Suprapubic skin (tissue), 4 donors: ENCODE results near the gene RAB6B.

Source experiments
- CTCF ChIP-seq, 2 donors: fragments of 200-600 bp in 1 of 2; fragments of 450-650 bp in 1 of 2; sonication (generic) in 1 of 2; IDR thresholded peaks; one replicate each; pipeline ENCODE4 v1.5.1; 2016 to 2019; ENCODE audit warnings: antibody characterized with exemption in 2 of 2, mild to moderate bottlenecking in 1 of 2, moderate library complexity in 1 of 2
- POLR2A ChIP-seq, 2 donors: fragments of 450-650 bp; IDR thresholded peaks; one replicate each; pipeline ENCODE4 v1.6.1; 2017; ENCODE audit warnings: antibody characterized with exemption in 2 of 2, mild to moderate bottlenecking in 2 of 2, moderate library complexity in 2 of 2
- POLR2AphosphoS5 ChIP-seq, 3 donors: sonication (generic); formaldehyde crosslinking; IDR thresholded peaks; one replicate each; pipeline ENCODE4 v1.6.1; 2017; ENCODE audit warnings: antibody characterized with exemption in 3 of 3

- TF ChIP-seq CTCF (IDR thresholded peaks at IDR 0.05) (no peak), POLR2AphosphoS5 (IDR thresholded peaks at IDR 0.05) (no peak), POLR2A (IDR thresholded peaks at IDR 0.05) (no peak)
Observed at GRCh38 chr3:133937061-133937686, 41.5 kb upstream of the RAB6B start.
